DMS53 (cell line): ENCODE data around the gene PLVAP.

Experiments used
- DNase-seq: peaks from one replicate; lab custom pipeline; 2025; lab: John Stamatoyannopoulos, UW

The PLVAP gene

GRCh38 chr19:17357078-17357666 lies 20.0 kb downstream of the PLVAP start:
- DNase-seq: no peak

- no peak for DNase-seq
Observed at GRCh38 chr19:17353386-17353785, 23.8 kb downstream of the PLVAP start.

GRCh38 chr19:17352608-17353280 lies 24.4 kb downstream of the PLVAP start:
- DNase-seq: no peak

- peak; percentile 17 for DNase-seq
Observed at GRCh38 chr19:17351815-17352435, 25.2 kb downstream of the PLVAP start.

GRCh38 chr19:17348700-17349099 lies 28.4 kb downstream of the PLVAP start:
- peak; percentile 67 for DNase-seq

- DNase-seq: no peak
Observed at GRCh38 chr19:17347877-17348276, 29.3 kb downstream of the PLVAP start.

- DNase-seq: no peak
Observed at GRCh38 chr19:17347361-17347760, 29.8 kb downstream of the PLVAP start.

- peak; percentile 61 for DNase-seq
Observed at GRCh38 chr19:17346109-17346671, 31.0 kb downstream of the PLVAP start.

GRCh38 chr19:17341845-17342244 lies 35.3 kb downstream of the PLVAP start:
- DNase-seq: no peak

GRCh38 chr19:17341386-17341785 lies 35.8 kb downstream of the PLVAP start:
- no peak for DNase-seq

GRCh38 chr19:17340871-17341357 lies 36.2 kb downstream of the PLVAP start:
- no peak for DNase-seq

- no peak for DNase-seq
Observed at GRCh38 chr19:17340302-17340870, 36.8 kb downstream of the PLVAP start.

- DNase-seq: no peak
Observed at GRCh38 chr19:17339088-17339741, 37.9 kb downstream of the PLVAP start.

GRCh38 chr19:17338433-17339078 lies 38.6 kb downstream of the PLVAP start:
- DNase-seq: no peak

- DNase-seq: peak; percentile 58
Observed at GRCh38 chr19:17337675-17338432, 39.3 kb downstream of the PLVAP start.

GRCh38 chr19:17336872-17337674 lies 40.1 kb downstream of the PLVAP start, which contains the start of gene GTPBP3:
GTPBP3 (plus strand) TSS chr19:17337553; CDS start chr19:17337612, 59 bp downstream.
- peak; percentile 99 for DNase-seq

- peak; percentile 34 for DNase-seq
Observed at GRCh38 chr19:17335575-17335974, 41.6 kb downstream of the PLVAP start.

GRCh38 chr19:17334414-17335409 lies 42.4 kb downstream of the PLVAP start, which contains the start of gene ANO8:
ANO8 (minus strand) TSS chr19:17334855; CDS start chr19:17334670, 185 bp downstream.
- DNase-seq: peak; percentile 98
